NCI-H446 (cell line): ENCODE measurements around the gene TMC8.
A peak's percentile ranks its signal among the peaks of the same experiment; 100 is the strongest.
"Not testable (repeated sequence)": the region's sequence is repeated elsewhere in the genome, so short reads cannot be mapped to it uniquely, and the experiment has no call there.

Source experiments
- DNase-seq, 2 experiments: peaks; one replicate each; lab custom pipeline; 2025; lab: John Stamatoyannopoulos, UW

Gene TMC8, protein sequence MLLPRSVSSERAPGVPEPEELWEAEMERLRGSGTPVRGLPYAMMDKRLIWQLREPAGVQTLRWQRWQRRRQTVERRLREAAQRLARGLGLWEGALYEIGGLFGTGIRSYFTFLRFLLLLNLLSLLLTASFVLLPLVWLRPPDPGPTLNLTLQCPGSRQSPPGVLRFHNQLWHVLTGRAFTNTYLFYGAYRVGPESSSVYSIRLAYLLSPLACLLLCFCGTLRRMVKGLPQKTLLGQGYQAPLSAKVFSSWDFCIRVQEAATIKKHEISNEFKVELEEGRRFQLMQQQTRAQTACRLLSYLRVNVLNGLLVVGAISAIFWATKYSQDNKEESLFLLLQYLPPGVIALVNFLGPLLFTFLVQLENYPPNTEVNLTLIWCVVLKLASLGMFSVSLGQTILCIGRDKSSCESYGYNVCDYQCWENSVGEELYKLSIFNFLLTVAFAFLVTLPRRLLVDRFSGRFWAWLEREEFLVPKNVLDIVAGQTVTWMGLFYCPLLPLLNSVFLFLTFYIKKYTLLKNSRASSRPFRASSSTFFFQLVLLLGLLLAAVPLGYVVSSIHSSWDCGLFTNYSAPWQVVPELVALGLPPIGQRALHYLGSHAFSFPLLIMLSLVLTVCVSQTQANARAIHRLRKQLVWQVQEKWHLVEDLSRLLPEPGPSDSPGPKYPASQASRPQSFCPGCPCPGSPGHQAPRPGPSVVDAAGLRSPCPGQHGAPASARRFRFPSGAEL

DNA sequence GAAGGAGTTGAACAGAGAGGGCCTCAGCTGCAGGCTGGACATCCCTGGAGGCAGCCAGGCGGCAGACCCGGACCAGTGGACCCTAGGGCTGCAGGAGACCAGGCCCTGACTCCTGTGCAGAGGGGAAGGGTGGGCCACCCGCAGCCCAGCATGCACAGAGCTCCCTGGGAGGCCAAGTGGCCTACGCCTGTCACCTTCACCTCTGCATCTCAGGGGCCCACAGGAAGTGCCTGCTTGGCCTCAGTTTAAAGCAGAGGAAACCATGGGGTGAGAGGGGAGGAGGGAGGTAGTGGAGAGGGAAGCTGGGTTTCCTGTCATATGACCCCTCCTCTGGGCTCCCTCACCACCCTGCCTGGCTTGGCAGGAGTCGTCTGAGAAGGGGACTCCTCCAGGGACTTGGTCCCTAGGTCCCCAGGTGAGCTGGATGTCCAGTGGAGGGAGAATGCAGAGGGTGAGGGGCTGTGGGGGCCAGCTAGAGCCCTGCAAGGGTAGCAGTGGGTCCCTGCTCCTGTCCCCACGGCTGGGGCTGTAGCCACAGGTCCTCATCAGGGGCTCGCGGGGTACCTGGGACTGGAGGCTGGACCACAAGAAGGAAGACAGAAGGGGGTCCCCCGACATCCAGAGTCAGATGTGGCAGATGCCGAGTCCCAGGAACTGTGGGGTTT lies at the start of gene TMC8:
Gene TMC8 (plus strand): TSS at position 335 of the 665 bp plus-strand sequence. CDS start 818 bp downstream, outside the sequence.
- no peak for DNase-seq

DNA sequence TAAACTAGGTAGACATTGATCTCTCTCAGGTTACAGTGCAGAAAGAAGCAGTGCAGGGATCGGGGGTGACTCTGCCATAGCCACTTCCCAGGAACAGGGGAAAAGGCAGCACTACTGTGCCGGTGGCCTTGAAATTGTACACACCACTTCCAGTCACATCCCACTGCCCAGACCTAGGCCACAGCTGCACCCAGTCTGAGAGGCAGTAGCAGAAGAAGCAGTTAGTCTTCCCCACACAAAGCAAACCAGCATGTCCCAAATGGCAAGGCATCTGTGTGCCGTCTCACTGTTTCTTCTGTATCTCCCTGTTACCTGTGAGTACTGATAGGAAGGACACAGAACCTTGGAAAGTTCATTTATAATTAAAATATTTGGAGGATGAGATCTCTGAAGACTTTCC lies 49.0 kb upstream of the TMC8 start:
- DNase-seq = no peak

DNA sequence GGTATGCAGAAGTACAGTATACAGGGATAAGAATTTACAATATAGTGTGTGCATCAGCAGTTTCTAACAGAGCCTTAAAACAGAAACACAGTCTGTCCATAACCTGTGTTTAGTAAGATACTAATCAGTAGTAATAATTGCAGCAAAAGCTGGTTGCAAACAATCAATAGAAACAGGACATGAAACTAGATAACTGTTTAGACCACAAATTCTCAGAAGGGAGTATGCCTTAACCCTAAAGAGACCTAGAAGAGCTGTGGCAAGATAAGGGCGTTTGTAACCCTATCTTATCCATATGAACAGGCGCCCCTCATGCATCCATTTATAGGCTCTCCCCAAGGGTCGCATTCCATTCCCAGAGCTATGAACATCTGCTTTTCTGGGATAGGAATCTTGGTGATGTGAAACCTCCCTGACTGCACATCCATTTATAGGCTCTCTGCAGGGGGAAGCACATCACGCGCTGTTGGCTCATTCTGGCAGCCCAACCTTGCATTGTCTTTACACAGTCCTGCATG lies 48.2 kb upstream of the TMC8 start:
- not testable (repeated sequence) for DNase-seq

DNA sequence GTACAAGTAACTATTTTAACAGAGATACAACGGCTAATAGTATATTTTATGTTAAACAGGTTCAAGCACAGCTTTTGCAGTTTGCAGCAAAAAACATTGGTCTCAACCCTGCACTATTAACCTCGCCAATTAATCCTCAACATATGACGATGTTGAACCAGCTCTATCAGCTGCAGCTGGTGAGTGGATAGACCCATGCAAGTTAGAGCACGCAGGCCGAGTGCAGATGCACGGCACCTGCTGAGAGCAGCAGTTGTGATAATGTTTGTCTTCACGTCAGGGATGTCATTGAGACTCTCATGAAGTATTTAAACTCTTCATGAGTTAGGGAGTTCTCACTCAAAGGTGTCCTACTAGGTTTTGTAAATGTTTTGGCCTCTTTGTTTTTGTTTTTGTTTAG lies 47.6 kb upstream of the TMC8 start:
- DNase-seq = no peak

DNA sequence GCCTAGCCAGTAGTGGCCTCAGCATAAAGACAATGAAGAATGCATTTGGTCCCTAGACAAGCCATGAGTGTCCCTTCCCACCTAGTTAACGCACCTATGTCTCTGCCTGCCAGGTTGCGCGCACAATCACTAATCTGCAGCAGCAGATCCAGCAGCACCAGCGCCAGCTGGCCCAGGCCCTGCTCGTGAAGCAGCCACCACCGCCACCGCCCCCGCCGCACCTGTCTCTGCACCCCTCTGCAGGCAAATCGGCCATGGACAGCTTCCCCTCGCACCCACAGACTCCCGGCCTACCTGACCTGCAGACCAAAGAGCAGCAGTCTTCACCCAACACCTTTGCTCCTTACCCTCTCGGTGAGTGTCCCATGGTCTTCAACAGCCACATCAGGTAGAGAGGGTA lies 43.8 kb upstream of the TMC8 start:
- no peak for DNase-seq

DNA sequence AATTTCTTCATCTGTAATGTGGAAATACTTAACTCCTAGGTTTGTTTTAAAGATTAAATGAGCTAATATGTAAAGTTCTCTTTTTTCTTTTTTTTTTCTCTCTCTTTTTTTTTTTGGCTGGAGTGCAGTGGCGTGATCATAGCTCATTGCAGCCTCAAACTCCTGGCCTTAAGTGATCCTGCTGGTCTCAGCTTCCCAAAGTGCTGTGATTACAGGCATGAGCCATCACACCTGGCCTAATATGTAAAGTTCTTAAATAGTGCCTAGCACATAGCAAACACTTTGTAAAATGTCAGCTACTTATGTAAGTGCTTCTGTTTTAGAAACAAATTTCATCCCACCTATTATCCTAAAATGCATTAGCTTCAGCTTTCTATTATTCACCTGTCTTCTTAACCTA lies 42.0 kb upstream of the TMC8 start:
- DNase-seq = no peak

DNA sequence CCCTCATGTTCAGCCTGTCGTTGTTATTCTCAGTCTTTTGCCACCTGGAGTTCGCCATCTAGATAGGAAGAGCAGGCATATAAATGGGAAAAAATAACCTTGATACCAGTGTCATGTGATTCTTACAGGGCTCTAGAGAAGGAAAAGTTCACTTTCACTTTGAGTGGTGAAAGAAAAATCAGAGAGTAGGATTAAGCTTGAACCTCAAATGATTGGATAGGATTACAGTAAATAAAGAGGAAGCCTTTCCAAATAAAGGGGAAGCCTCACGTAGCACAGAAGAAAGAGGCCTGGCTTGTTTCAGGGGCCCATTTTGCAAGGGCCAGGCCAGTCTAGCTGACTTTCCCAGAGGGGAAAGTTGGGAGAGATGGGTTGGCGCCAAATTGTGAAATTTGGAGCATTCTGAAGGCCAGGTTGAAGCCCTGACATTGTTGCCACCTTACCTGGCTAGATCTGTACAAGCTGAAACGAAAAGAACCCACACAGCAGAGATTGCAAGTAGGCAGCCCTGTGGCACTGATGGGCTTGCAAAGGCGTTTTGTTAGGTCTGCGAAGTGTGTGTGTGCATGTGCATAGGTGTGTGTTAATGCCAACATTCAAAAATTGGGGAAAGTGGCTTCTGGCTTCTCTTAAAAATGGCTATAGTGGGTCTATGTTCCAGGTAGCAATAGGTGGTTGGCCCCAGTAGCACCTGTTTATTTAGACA lies 40.8 kb upstream of the TMC8 start:
- no peak for DNase-seq

DNA sequence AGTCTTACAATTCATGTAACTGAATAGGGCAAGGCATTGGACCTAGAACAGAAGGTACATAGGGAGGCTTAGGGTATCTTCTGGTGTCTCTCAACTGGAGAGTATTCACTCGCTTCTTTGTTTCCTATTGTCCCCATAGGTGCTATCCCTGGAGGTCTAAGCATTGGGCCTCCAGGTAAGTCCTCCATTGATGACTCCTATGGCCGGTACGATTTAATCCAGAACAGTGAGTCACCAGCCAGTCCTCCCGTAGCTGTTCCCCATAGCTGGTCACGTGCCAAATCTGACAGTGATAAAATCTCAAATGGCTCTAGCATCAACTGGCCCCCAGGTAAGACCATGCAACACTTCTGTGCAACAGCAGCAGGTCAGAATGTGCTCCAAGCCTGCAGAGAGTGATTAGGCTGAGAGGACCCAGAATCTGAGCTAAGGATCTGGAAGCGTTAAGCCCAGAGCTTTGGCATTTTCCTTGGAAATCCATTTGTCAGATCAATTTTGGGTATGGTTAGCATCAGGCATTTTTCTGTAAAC lies 37.7 kb upstream of the TMC8 start:
- DNase-seq = no peak

DNA sequence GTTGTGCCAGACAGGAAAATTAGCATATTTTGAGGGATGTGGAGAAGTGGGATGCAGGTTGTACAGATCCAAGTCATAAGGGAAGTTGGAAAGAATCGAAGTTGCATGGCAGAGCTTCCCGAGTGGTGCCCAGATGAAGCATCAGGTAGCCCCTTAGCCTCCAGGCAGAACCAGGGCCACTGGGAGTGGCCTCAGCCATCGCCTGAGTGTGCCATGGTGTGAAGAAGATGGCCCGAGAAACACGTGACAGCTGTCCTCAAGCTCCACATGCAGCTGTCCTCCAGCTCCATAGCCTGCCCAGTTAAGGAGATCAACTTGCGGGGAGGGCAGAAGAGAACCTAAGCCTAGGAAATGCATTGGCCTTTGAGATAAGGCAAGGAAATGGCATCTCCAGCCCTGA lies 35.5 kb upstream of the TMC8 start:
- no peak for DNase-seq

DNA sequence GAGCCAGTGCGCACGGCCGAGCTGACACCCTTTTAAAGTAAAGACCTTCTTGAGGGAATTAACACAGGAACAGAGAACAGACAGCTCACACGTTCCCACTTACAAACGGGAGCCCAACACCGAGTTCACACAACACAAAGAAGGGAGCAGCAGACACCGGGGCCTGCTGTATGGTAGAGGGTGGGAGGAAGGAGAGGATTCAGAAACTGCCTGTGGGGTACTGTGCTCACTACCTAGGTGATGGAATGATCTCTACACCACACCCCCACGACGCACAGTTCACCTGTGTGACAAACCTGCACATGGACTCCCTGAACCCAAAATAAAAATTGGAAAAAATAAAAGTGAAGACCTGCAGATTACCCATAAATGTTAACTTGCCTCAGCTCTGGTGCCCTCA lies 34.5 kb upstream of the TMC8 start:
- no peak for DNase-seq

DNA sequence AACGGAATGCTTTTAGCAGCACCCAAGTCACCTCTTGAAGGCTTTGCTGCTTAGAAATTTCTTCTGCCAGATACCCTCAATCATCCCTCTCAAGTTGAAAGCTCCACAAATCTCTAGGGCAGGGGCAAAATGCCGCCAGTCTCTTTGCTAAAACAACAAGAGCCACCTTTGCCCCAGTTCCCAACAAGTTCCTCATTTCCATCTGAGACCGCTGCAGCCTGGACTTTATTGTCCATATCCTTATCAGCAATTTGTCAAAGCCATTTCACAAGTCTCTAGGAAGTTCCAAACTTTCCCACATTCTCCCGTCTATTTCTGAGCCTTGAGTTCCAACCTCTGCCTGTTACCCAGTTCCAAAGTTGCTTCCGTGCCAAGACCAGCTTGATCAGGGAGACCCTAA lies 29.5 kb upstream of the TMC8 start:
- no peak for DNase-seq

DNA sequence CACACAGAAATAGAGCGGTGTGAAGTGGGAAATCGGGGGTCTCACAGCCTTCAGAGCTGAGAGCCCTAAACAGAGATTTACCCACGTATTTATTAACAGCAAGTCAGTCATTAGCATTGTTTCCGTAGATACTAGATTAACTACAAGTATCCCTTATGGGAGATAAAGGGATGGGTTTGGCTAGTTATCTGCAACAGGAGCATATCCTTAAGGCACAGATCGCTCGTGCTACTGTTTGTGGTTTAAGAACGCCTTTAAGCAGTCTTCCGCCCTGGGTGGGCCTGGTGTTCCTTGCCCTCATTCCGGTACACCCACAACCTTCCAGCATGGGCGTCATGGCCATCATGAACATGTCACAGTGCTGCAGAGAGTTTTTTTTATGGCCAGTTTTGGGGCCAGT lies 29.0 kb upstream of the TMC8 start:
- DNase-seq = no peak

DNA sequence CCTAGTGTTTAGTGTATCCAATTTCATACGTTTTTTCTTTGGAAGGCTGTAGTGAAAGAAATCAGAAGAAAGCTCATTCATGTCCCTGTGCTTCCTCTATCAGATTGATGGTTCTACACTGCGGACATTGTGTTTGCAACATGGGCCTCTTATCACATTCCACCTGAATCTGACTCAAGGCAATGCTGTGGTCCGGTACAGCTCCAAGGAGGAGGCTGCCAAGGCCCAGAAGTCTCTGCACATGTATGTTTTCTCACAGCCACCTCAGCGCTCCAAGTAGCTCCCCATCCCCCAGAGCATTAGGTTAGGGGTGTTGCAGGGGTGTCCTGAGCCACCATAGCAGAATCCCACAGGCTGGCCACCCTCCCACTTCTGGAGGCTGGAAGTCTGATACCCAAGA lies 27.3 kb upstream of the TMC8 start:
- no peak for DNase-seq

DNA sequence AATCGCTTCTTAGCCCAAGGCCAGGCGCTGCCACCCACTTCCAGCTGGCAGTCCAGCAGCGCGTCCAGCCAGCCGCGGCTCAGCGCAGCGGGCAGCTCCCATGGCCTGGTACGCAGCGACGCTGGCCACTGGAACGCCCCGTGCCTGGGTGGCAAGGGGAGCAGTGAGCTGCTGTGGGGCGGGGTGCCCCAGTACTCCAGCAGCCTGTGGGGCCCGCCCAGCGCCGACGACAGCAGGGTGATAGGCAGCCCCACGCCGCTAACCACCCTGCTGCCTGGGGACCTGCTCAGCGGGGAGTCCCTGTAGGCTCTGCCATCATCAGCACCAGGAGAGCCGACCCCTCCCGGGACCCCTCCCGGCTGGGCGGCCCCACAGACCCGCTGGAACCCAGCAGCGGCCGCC lies 26.0 kb upstream of the TMC8 start:
- no peak for DNase-seq

DNA sequence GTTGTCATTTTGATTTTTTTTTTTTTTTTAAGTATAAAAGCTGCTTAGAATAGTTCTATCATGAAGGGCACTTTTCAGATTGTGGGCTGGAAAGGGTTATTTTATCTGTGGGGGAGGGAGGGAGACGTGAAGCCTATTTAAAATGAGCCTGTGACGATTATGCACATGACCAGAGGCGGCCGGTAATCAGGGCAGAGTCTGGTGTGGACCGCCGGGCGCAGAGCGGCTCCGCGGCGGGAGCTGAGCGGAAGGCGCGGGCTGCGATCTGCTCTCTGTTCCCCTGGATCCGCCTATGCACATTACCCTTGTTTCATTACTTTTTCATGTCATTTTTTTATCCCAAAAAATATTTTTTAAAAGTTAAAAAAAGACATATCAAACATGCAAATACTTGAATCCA lies 25.5 kb upstream of the TMC8 start:
- DNase-seq = no peak

DNA sequence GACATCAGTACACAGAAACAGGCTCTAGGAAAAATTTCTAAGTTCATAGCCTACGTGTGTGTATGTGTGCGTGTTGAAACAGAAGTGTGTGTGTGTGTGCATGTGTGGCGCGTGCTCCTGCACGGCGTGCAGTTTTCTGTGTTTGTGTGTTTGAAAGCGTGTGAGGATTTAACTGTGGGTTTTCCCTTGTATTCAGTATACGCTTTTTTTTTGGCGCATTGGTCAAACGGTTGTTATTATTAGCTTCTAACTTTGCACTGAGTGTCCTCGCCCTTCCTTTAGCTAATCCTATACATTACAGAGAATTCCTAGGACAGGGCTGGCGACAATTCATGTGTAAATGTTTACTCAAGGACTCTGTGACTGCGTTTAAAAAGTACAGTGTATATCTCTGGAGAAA lies 25.0 kb upstream of the TMC8 start:
- DNase-seq = no peak

DNA sequence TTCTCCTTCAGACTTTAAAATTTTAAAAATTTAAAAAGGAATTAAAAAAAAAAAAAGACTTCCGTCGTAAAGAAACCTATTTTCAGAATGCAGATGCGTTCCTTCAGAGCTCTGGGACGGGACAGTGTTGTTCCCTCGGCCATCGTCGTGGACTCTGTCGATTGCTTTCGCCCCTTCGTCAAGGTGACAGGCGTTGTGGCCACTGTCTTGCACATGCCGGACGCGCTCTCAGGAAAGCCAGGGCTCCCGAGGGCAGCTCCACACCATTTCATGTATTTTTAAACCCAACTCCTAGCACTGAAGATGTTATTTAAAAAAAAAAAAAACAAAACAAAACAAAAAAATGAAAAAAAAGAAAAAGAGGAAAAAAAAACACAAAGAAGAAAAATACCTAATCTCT lies 24.4 kb upstream of the TMC8 start:
- DNase-seq = no peak

DNA sequence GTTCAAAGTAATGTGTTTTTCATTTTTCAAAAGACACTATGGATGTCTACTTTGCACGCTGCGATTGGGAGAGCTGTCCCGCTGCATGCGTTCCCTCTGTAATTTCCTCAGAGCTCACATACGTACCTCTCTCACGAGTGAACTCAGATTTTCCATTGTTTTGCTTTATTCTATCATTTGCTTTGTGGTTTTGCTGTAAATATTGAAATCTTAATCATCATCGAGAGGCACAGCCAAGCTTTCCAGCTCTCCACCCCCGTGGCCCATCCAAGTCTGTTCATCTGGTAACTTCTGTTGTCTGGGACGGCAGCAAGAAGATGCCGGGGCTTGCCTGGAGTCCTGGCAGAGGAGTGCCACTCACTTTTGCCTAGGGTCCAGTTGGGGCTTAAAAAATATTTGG lies 23.1 kb upstream of the TMC8 start:
- DNase-seq = no peak

DNA sequence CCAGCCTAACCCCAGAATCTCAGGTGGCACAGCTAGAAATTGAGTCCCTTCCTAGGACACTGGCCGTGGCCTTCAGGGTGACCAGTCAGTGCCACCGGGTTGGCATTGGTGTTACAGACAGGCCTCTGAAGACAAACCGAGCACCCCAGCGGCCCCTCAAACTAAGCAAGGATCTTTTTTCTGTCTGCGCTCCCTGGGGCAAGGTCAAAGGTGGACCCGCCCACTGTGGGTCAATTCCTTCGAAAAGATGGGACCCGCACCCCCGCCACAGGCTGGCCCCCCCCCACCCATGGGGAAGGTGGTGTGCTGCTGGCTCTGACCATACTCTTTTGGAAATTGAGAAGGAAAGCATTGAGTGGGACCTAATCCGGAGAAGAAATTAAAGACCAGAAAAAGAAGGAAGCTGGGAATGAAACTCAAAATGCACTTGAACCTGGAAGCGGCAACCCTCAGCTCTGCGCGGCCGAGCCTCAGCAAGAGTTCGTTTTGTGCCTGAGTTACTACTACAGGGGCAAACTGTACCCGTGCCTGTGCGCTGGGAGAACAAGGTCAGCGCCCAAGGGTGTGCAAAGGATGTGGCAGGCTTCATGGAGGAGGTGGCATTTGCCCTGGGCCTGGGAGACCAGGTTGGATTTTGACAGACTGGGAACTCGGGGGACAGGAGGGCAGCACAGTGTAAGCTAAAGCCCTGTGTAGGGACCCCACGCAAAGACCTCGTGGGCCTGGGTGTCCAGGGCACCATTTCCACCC lies 22.4 kb upstream of the TMC8 start:
- DNase-seq = no peak

DNA sequence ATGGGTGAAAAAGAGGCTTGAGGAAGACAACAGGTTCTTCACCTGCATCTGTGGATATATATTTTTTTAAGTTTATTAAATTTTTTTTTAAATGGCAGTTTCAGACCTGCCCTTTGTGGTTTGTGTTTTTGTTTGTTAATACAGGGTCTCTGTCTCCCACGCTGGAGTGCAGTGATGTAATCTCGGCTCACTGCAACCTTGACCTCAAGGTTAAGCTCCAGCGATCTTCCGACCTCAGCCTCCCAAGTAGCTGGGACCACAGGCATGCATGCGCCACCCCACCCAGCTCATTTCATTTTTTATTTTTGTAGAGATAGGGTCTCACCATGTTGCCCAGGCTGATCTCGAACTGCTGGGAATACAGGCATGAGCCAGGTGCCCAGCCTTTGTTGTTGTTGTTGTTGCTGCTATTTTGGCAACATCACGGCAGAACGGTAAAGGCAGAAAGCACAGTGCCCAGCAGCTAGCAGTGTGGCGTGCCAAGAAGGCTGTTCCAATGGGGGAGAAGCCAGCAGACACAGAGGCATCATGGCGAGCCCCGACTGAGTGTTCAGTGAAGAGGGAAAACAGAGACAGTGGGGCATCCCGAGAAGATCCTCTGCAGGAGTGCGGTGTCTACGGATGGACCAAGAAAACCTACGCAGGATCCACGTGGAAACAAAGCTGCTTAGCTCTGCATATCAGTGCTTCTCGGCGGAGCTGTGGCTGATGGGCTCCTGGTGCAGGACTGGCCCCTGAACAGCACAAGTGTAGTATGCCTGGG lies 21.7 kb upstream of the TMC8 start:
- peak; percentile 35 to 55 for DNase-seq

DNA sequence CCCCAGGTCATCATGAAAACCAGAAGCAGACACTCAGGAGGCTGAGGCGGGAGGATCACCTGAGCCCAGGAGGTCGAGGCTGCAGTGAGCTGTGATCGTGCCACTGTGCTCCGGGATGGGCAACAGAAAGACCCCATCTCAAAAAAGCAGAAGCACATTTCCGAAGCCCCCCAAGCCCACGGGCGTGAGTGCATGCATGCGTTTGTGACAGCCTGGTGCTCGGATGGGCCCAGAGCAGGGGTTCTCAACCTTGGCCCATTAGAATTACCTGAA lies 21.1 kb upstream of the TMC8 start:
- DNase-seq = no peak
